ENCODE results near the gene DNASE1L1.

DNA sequence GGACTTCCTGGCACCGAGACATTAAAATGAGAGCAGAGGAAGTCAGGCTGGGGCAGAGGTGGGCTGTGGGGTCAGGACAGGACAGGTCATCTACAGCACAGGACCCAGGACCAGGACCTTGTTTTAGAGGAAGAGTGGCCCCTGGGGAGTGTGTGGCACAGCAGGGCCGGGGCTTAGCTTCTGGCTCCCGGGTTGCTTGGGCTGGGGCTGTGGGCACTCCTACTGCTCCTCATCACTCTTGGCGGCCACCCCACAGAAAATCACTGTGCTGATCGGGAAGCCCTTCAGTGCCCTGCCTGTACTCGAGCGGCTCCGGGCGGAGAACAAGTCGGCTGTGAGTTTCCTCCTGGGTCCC, 11.3 kb upstream of the DNASE1L1 start:
- TF ChIP-seq GATA2 (IDR thresholded peaks at IDR 0.05; ENCODE audit: low read depth, low read length) = no peak
- TF ChIP-seq GATA3 (IDR thresholded peaks at IDR 0.05; ENCODE audit: low read depth, low read length) = no peak
